Fibroblast of the aortic adventitia (primary cell): Measurements from ENCODE around the gene ZNF276. TPM values are rescaled to one million over a fixed set of nuclear protein-coding genes. Genes with fewer than 3 reads are reported as not detected.
"Not testable (repeated sequence)": the region's sequence is repeated elsewhere in the genome, so short reads cannot be mapped to it uniquely, and the experiment has no call there.

Experiments used
- DNase-seq: peaks from one replicate; pipeline ENCODE4 v3.0.0-alpha.2; 2010; ENCODE audit warnings: low read depth
- H3K4me3 ChIP-seq: 2 replicates; pipeline ENCODE4 v1.5.1; 2011; ENCODE audit warnings: low read depth, mild to moderate bottlenecking, control low read depth, low read length, moderate library complexity
- total RNA-seq: library from RNA; depleted of rRNA; stranded (reverse); fragments of >200 nt; gene quantifications from 2 replicates; pipeline ENCODE4 v1.2.3, GENCODE V29; 2012; ENCODE audit warnings: low replicate concordance
- TF ChIP-seq, protein P1 (sequence below): IDR thresholded peaks from 2 replicates; pipeline ENCODE4 v1.5.1; 2011; ENCODE audit warnings: mild to moderate bottlenecking, low read length, control low read depth, inconsistent platforms; ENCODE audit not compliant: insufficient read depth

Gene ZNF276
- total RNA-seq, 1 donor: 10.4 TPM

DNA sequence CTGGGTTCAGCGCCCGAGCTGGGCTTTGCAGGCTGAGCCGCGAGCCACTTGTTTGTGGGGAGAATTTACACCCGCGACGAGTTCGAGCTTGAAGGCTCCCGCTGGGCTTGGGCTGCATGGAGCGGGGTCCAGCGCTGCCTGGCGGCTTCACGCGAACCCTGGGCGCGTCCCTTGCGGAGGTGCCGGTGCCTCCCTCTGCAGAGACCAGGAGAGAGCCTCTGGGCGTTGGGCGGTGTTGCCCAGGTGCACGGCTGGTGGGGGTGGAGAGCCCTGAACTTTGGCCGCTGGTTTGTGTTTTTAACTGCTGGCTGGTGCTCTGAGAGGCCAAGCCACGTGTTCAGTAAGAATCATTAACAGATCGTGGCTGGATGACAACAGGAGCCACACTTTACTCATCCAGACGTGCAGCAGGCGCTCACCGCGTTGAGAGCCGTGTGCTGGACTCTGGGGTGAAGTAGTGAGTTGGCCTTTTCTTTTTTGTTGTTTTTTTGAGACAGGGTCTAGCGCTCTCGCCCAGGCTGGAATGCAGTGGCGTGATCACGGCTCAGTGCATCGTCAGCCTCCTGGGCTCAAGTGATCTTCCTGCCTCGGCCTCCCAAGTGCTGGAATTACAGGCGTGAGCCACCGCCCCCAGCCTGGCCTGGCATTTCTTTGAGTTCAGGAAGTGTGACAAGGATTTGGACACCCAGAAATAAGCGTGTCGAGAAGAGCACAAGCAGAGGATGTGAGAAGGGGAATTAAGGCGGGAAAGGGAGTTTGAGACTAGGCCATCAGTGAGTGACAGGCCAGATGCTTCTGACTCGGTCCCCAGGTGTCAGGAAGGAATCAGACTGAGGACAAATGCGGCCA lies 34.0 kb upstream of the ZNF276 start:
- H3K4me3 ChIP-seq: peak overlapping the region; percentile 92
- peak; percentile 22 for DNase-seq
- TF ChIP-seq, protein P1, sequence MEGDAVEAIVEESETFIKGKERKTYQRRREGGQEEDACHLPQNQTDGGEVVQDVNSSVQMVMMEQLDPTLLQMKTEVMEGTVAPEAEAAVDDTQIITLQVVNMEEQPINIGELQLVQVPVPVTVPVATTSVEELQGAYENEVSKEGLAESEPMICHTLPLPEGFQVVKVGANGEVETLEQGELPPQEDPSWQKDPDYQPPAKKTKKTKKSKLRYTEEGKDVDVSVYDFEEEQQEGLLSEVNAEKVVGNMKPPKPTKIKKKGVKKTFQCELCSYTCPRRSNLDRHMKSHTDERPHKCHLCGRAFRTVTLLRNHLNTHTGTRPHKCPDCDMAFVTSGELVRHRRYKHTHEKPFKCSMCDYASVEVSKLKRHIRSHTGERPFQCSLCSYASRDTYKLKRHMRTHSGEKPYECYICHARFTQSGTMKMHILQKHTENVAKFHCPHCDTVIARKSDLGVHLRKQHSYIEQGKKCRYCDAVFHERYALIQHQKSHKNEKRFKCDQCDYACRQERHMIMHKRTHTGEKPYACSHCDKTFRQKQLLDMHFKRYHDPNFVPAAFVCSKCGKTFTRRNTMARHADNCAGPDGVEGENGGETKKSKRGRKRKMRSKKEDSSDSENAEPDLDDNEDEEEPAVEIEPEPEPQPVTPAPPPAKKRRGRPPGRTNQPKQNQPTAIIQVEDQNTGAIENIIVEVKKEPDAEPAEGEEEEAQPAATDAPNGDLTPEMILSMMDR: no peak

GRCh38 chr16:89688395-89688794 lies 32.9 kb upstream of the ZNF276 start:
- no peak for DNase-seq
- no peak overlapping the region for H3K4me3 ChIP-seq
- TF ChIP-seq, protein P1: no peak

- DNase-seq: no peak
- no peak overlapping the region for H3K4me3 ChIP-seq
- TF ChIP-seq, protein P1: no peak
Measured at GRCh38 chr16:89689142-89689541, 32.2 kb upstream of the ZNF276 start.

- not testable (repeated sequence) for DNase-seq, H3K4me3 ChIP-seq
Measured at GRCh38 chr16:89689621-89690020, 31.7 kb upstream of the ZNF276 start.

DNA sequence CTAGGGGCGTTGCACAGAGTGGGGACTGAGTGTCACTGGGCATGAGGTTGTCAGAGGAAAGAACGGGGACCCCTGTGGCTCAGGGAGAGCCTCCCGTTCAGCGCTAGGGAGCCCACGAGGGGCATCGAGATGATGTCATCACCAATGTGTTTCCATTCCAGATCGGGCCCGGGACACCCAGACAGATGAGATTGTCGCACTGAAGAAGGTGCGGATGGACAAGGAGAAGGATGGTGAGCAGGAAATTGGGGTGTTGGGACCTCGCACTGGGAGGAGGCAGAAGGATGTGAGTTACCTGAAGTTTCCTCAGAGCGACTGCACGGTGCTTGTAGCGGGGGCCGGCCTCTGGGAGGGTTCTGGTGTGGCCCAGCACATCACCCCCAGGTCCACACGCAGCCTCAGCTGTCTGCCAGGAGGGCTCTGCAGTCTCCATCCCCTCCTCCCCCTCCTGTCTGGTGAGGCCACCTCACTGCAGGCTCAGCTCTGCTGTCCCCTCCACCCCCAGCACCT lies 30.9 kb upstream of the ZNF276 start:
- TF ChIP-seq, protein P1: no peak
- H3K4me3 ChIP-seq: no peak overlapping the region
- DNase-seq: no peak

- DNase-seq: no peak
- TF ChIP-seq, protein P1: no peak
- no peak overlapping the region for H3K4me3 ChIP-seq
Measured at GRCh38 chr16:89691231-89691985, 29.9 kb upstream of the ZNF276 start.

DNA sequence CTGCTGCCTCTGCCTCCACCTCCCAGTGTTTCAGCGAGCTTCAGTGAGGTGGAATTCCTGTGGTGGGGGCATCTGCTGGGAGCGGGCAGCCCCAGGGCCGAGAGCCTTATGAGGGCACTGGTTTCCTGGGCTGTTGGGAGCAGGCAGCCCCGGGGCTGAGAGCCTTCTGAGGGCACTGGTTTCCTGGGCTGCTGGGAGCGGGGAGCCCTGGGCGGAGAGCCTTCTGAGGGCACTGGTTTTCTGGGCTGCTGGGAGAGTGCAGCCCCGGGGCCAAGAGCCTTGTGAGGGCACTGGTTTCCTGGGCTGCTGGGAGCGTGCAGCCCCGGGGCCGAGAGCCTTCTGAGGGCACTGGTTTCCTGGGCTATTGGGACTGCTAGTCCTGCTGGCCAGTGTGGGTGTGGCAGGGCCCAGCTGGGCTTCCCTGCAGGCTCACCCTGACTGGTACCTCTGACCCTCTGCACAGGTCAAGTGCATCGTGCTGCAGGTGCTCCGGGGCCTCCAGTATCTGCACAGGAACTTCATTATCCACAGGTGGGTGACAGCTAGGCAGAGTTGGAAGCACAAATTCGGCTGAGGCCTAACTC lies 29.3 kb upstream of the ZNF276 start:
- TF ChIP-seq, protein P1: no peak
- no peak for DNase-seq
- H3K4me3 ChIP-seq: no peak overlapping the region
